Trophoblast cell (in vitro differentiated cells and primary cell): ENCODE measurements around the gene LRRN1.
A peak's percentile ranks its signal among the peaks of the same experiment; 100 is the strongest.

Source experiments
- DNase-seq, 2 donors: peaks; one replicate each; pipeline ENCODE4 v3.0.0-alpha.2; 2016
- H2AFZ ChIP-seq: 2 replicates; pipeline ENCODE4 v1.6.1; 2013; ENCODE audit warnings: low read length, moderate library complexity, mild to moderate bottlenecking; ENCODE audit not compliant: insufficient read depth, poor library complexity
- H2AK5ac ChIP-seq: 2 replicates; pipeline ENCODE4 v1.6.1; 2013; ENCODE audit warnings: mild to moderate bottlenecking, low read length
- H2BK120ac ChIP-seq: 2 replicates; pipeline ENCODE4 v1.6.1; 2013; ENCODE audit warnings: low read length, mild to moderate bottlenecking, moderate library complexity; ENCODE audit not compliant: insufficient read depth, poor library complexity
- H2BK12ac ChIP-seq: 2 replicates; pipeline ENCODE4 v1.6.1; 2013; ENCODE audit warnings: mild to moderate bottlenecking, low read length, moderate library complexity
- H2BK5ac ChIP-seq: 2 replicates; pipeline ENCODE4 v1.6.1; 2013; ENCODE audit warnings: low read length, low read depth, moderate library complexity, mild to moderate bottlenecking; ENCODE audit not compliant: poor library complexity
- H3K14ac ChIP-seq: 2 replicates; pipeline ENCODE4 v1.6.1; 2013; ENCODE audit warnings: mild to moderate bottlenecking, low read length
- H3K18ac ChIP-seq: 2 replicates; pipeline ENCODE4 v1.6.1; 2013; ENCODE audit warnings: mild to moderate bottlenecking, low read length
- H3K23ac ChIP-seq: 2 replicates; pipeline ENCODE4 v1.6.1; 2013; ENCODE audit warnings: low read length
- H3K27ac ChIP-seq: 2 replicates; pipeline ENCODE4 v1.5.1; 2013; ENCODE audit warnings: low read depth, mild to moderate bottlenecking, inconsistent platforms, low read length, moderate library complexity
- H3K27me3 ChIP-seq: 2 replicates; pipeline ENCODE4 v1.6.1; 2013; ENCODE audit warnings: inconsistent platforms, mild to moderate bottlenecking, low read length, moderate library complexity; ENCODE audit not compliant: insufficient read depth
- H3K36me3 ChIP-seq, 2 experiments: 1 replicate in 1 of 2; 2 replicates in 1 of 2; pipeline ENCODE4 v1.6.1; 2013; ENCODE audit warnings: low read length in 2 of 2, mild to moderate bottlenecking in 2 of 2, moderate library complexity in 1 of 2; ENCODE audit not compliant: insufficient read depth in 2 of 2, control insufficient read depth in 1 of 2
- H3K4ac ChIP-seq: 2 replicates; pipeline ENCODE4 v1.6.1; 2013; ENCODE audit warnings: low read depth, mild to moderate bottlenecking, low read length, moderate library complexity
- H3K4me1 ChIP-seq, 2 experiments: 1 replicate in 1 of 2; 2 replicates in 1 of 2; pipeline ENCODE4 v1.6.1; 2013; ENCODE audit warnings: low read length in 2 of 2, mild to moderate bottlenecking in 2 of 2, moderate library complexity in 1 of 2; ENCODE audit not compliant: insufficient read depth in 2 of 2, control insufficient read depth in 1 of 2
- H3K4me2 ChIP-seq: 2 replicates; pipeline ENCODE4 v1.6.1; 2013; ENCODE audit warnings: inconsistent platforms, mild to moderate bottlenecking, low read length, moderate library complexity
- H3K4me3 ChIP-seq: 2 replicates; pipeline ENCODE4 v1.5.1; 2013; ENCODE audit warnings: mild to moderate bottlenecking, low read depth, low read length, inconsistent platforms
- H3K79me1 ChIP-seq: one replicate; pipeline ENCODE4 v1.6.1; 2013; ENCODE audit warnings: low read length
- H3K79me2 ChIP-seq: 2 replicates; pipeline ENCODE4 v1.6.1; 2013; ENCODE audit warnings: low read length, mild to moderate bottlenecking; ENCODE audit not compliant: control insufficient read depth, insufficient read depth, poor library complexity
- H3K9ac ChIP-seq: 2 replicates; pipeline ENCODE4 v1.6.1; 2013; ENCODE audit warnings: mild to moderate bottlenecking, low read length
- H3K9me3 ChIP-seq: 2 replicates; pipeline ENCODE4 v1.6.1; 2013; ENCODE audit warnings: low read depth, mild to moderate bottlenecking, control low read depth, inconsistent platforms, low read length; ENCODE audit not compliant: insufficient read depth
- H4K12ac ChIP-seq: 2 replicates; pipeline ENCODE4 v1.6.1; 2013; ENCODE audit warnings: low read depth, mild to moderate bottlenecking, low read length, moderate library complexity
- H4K8ac ChIP-seq: 2 replicates; pipeline ENCODE4 v1.6.1; 2013; ENCODE audit warnings: low read depth, mild to moderate bottlenecking, low read length, moderate library complexity
- H4K91ac ChIP-seq: one replicate; pipeline ENCODE4 v1.6.1; 2013; ENCODE audit warnings: low read depth, mild to moderate bottlenecking, low read length, moderate library complexity
- WGBS: extraction: QIAGEN DNeasy Blood & Tissue Kit; methylation state at CpG from one replicate; pipeline ENCODE4 v1.1.7; 2013; ENCODE audit warnings: missing lambda C conversion rate; ENCODE audit not compliant: insufficient read length, insufficient coverage; ENCODE audit errors: extremely low coverage; 5-methylcytosine and 5-hydroxymethylcytosine counted together

LRRN1 gene

GRCh38 chr3:3836845-3837244 lies 37.6 kb downstream of the LRRN1 start:
- no CpG with 5 or more reads among the region's 3 CpGs for WGBS

GRCh38 chr3:3842356-3842755 lies 43.1 kb downstream of the LRRN1 start:
- WGBS, result no CpG with 5 or more reads among the region's 2 CpGs
- Histone ChIP-seq H2BK5ac (no peak overlapping the region), H2AK5ac (no peak overlapping the region), H3K27me3 (no peaks in the 10 kb centered on the region), H4K91ac (no peak overlapping the region), H3K14ac (no peak overlapping the region), H2BK120ac (no peak overlapping the region), H3K4me1 (no peaks in the 10 kb centered on the region), H3K79me2 (no peaks in the 10 kb centered on the region), H3K4me2 (no peak overlapping the region), H3K9ac (no peak overlapping the region), H2AFZ (no peak overlapping the region), H3K79me1 (no peaks in the 10 kb centered on the region), H3K4ac (no peak overlapping the region), H3K18ac (no peak overlapping the region), H2BK12ac (no peak overlapping the region), H4K8ac (no peak overlapping the region), H3K36me3 (peaks cover 16 to 30% of the 10 kb centered on the region in 2 experiments), H4K12ac (no peak overlapping the region), H3K23ac (no peak overlapping the region), H3K9me3 (peaks cover 2% of the 10 kb centered on the region), H3K4me3 (no peak overlapping the region), H3K27ac (no peak overlapping the region)
- no peak for DNase-seq

More at GRCh38 chr3:3836845-3837244, 37.6 kb downstream of the LRRN1 start:
- Histone ChIP-seq H3K79me2 (no peaks in the 10 kb centered on the region), H2BK5ac (no peak overlapping the region), H2BK120ac (no peak overlapping the region), H3K23ac (no peak overlapping the region), H3K4ac (peak overlapping the region; percentile 1), H2AFZ (no peak overlapping the region), H3K27ac (no peak overlapping the region), H3K4me2 (no peak overlapping the region), H3K27me3 (no peaks in the 10 kb centered on the region), H2AK5ac (no peak overlapping the region), H3K4me1 (no peaks in the 10 kb centered on the region), H3K9ac (no peak overlapping the region), H3K18ac (no peak overlapping the region), H4K8ac (no peak overlapping the region), H4K91ac (no peak overlapping the region), H4K12ac (no peak overlapping the region), H3K9me3 (no peaks in the 10 kb centered on the region), H3K4me3 (no peak overlapping the region), H3K14ac (no peak overlapping the region), H3K79me1 (no peaks in the 10 kb centered on the region), H2BK12ac (no peak overlapping the region), H3K36me3 (peaks cover 13 to 30% of the 10 kb centered on the region in 2 experiments)
- DNase-seq, result no peak

GRCh38 chr3:3847994-3848922 lies 49.0 kb downstream of the LRRN1 start:
- H3K4me3 ChIP-seq, result no peak overlapping the region
- H3K4me1 ChIP-seq, result peaks cover 0 to 2% of the 10 kb centered on the region in 2 experiments
- peaks cover 13 to 39% of the 10 kb centered on the region in 2 experiments for H3K36me3 ChIP-seq
- DNase-seq, result no peak
- H3K18ac ChIP-seq, result no peak overlapping the region
- no peak overlapping the region for H2AK5ac ChIP-seq
- H3K4me2 ChIP-seq, result no peak overlapping the region
- no peak overlapping the region for H4K91ac ChIP-seq
- H4K12ac ChIP-seq, result no peak overlapping the region
- H3K27me3 ChIP-seq, result no peaks in the 10 kb centered on the region
- H4K8ac ChIP-seq, result no peak overlapping the region
- no peak overlapping the region for H3K14ac ChIP-seq
- no peak overlapping the region for H3K4ac ChIP-seq
- no peak overlapping the region for H3K27ac ChIP-seq
- H3K9ac ChIP-seq, result no peak overlapping the region
- H3K79me1 ChIP-seq, result no peaks in the 10 kb centered on the region
- no peaks in the 10 kb centered on the region for H3K79me2 ChIP-seq
- no peak overlapping the region for H2BK5ac ChIP-seq
- no peak overlapping the region for H3K23ac ChIP-seq
- peaks cover 2% of the 10 kb centered on the region for H3K9me3 ChIP-seq
- no peak overlapping the region for H2BK120ac ChIP-seq
- no peak overlapping the region for H2AFZ ChIP-seq
- WGBS, result no CpG with 5 or more reads among the region's 8 CpGs
- H2BK12ac ChIP-seq, result no peak overlapping the region

GRCh38 chr3:3848923-3849275 lies 49.7 kb downstream of the LRRN1 start:
- no peak for DNase-seq
- Histone ChIP-seq H3K23ac (no peak overlapping the region), H2AK5ac (no peak overlapping the region), H3K4ac (no peak overlapping the region), H2BK5ac (no peak overlapping the region), H3K18ac (no peak overlapping the region), H3K4me1 (peaks cover 0 to 2% of the 10 kb centered on the region in 2 experiments), H2AFZ (no peak overlapping the region), H4K91ac (no peak overlapping the region), H3K36me3 (peaks cover 13 to 39% of the 10 kb centered on the region in 2 experiments), H4K12ac (no peak overlapping the region), H3K27ac (no peak overlapping the region), H3K14ac (no peak overlapping the region), H3K4me2 (no peak overlapping the region), H2BK120ac (no peak overlapping the region), H2BK12ac (no peak overlapping the region), H3K4me3 (no peak overlapping the region), H3K9me3 (peaks cover 2% of the 10 kb centered on the region), H3K9ac (no peak overlapping the region), H4K8ac (no peak overlapping the region), H3K27me3 (no peaks in the 10 kb centered on the region), H3K79me2 (no peaks in the 10 kb centered on the region), H3K79me1 (no peaks in the 10 kb centered on the region)
- no CpG with 5 or more reads among the region's 8 CpGs for WGBS
